Spleen (tissue), 11 donors: ENCODE data around the gene CFAP69. TPM values are rescaled to one million over a fixed set of nuclear protein-coding genes. Genes with fewer than 3 reads are reported as not detected.

ENCODE experiments used
- DNase-seq: peaks from one replicate; pipeline ENCODE4 v3.0.0-alpha.2; 2020
- H3K27ac ChIP-seq, 8 donors: fragments of 200-600 bp; sonication (generic) in 7 of 8; 1 replicate in 4 of 8; 2 replicates in 4 of 8; pipeline versions ENCODE4 v1.5.0 to v1.8.0; 2016 to 2021; ENCODE audit warnings: inconsistent platforms in 4 of 8, mild to moderate bottlenecking in 4 of 8, moderate library complexity in 1 of 8
- H3K27me3 ChIP-seq, 7 donors: fragments of 200-600 bp; sonication (generic) in 6 of 7; replicated peaks in 1 of 7; 1 replicate in 4 of 7; 2 replicates in 3 of 7; pipeline versions ENCODE4 v1.5.0 to v1.8.0; 2016 to 2021; ENCODE audit warnings: inconsistent platforms in 3 of 7, mild to moderate bottlenecking in 1 of 7
- H3K36me3 ChIP-seq, 6 donors: fragments of 200-600 bp; sonication (generic) in 5 of 6; 1 replicate in 4 of 6; 2 replicates in 2 of 6; pipeline versions ENCODE4 v1.5.0 to v1.8.0; 2016 to 2021; ENCODE audit warnings: inconsistent platforms in 2 of 6
- H3K4me1 ChIP-seq, 6 donors: fragments of 200-600 bp; sonication (generic) in 5 of 6; 1 replicate in 3 of 6; 2 replicates in 3 of 6; pipeline versions ENCODE4 v1.5.0 to v1.8.0; 2016 to 2021; ENCODE audit warnings: inconsistent platforms in 3 of 6
- H3K4me3 ChIP-seq, 8 donors: fragments of 200-600 bp; sonication (generic) in 7 of 8; 1 replicate in 4 of 8; 2 replicates in 4 of 8; pipeline versions ENCODE4 v1.5.0 to v1.8.0; 2016 to 2021; ENCODE audit warnings: inconsistent platforms in 4 of 8, mild to moderate bottlenecking in 4 of 8, moderate library complexity in 2 of 8
- H3K9me3 ChIP-seq, 8 donors: fragments of 200-600 bp; sonication (generic) in 7 of 8; 1 replicate in 4 of 8; 2 replicates in 4 of 8; pipeline versions ENCODE4 v1.5.0 to v1.8.0; 2016 to 2021; ENCODE audit warnings: inconsistent platforms in 4 of 8
- CTCF ChIP-seq, 11 experiments: fragments of 200-600 bp in 7 of 11; fragments of 450-650 bp in 4 of 11; sonication (generic) in 4 of 11; IDR thresholded peaks in 8 of 11; conservative IDR thresholded peaks in 3 of 11; 1 replicate in 7 of 11; 2 replicates in 4 of 11; pipeline versions ENCODE4 v1.4.0 to v1.8.0; 2016 to 2021; ENCODE audit warnings: antibody characterized with exemption in 11 of 11, inconsistent platforms in 4 of 11, mild to moderate bottlenecking in 1 of 11
- POLR2A ChIP-seq, 3 donors: fragments of 450-650 bp; IDR thresholded peaks; one replicate each; pipeline ENCODE4 v1.5.1; 2017; ENCODE audit warnings: antibody characterized with exemption in 3 of 3, mild to moderate bottlenecking in 1 of 3
- POLR2AphosphoS5 ChIP-seq, 3 donors: sonication (generic); formaldehyde crosslinking; IDR thresholded peaks; one replicate each; pipeline ENCODE4 v1.5.1; 2017; ENCODE audit warnings: antibody characterized with exemption in 3 of 3
- WGBS, 5 donors: extraction: QIAGEN DNeasy Blood & Tissue Kit in 3 of 5; methylation state at CpG; one replicate each; pipeline versions ENCODE4 v1.1.5 to v1.1.7; 2013 to 2018; 5-methylcytosine and 5-hydroxymethylcytosine counted together
- intact Hi-C: fragments of 100-400 bp; cut with DNase I; formaldehyde crosslinking; loops from one replicate; pipeline ENCODE4 v1.15.0; 2023; ENCODE audit warnings: low total_unique reads
- polyA plus RNA-seq, 3 donors: library from polyadenylated mRNA; stranded (reverse); fragments of 200-250 nt; gene quantifications; one replicate each; pipeline ENCODE4 v1.2.1, GENCODE V29; 2013
- total RNA-seq, 7 donors: library from RNA; depleted of rRNA in 3 of 7; stranded (reverse); fragments of >200 nt in 3 of 7; fragmentation: NEBNext Ultra II Directional in 4 of 7; extraction: Animal tissue kit (Norgen Biotek cat#: 25700) in 4 of 7; gene quantifications; one replicate each; pipeline versions ENCODE4 v1.1.0 to v1.2.1, GENCODE V29; 2016 to 2021
- donor health status: healthy with polysubstance abuse.
- donor health status: DM: no; HTN: no; CAD: no; lungs with moderate emphysema.
- donor health status: DM: no; HTN: no; CAD: no.
- donor health status: Bipolar disorder and iron deficiency.
- donor health status: healthy.
- donor health status: DM: no; HTN: no; CAD: no.
- donor health status: DM: yes; HTN: yes; CAD: no.

CFAP69 gene
- total and polyA plus RNA-seq, 10 donors, result 1.0 to 15.8 (median 7.4) TPM

- Histone ChIP-seq H3K4me1 (peaks cover 0 to 8% (median 4%) of the 10 kb centered on the region in 6 donors), H3K9me3 (no peaks in the 10 kb centered on the region), H3K36me3 (no peaks in the 10 kb centered on the region), H3K27ac (no peak overlapping the region), H3K4me3 (no peak overlapping the region), H3K27me3 (peaks cover 0 to 22% (median 3%) of the 10 kb centered on the region in 7 donors)
- TF ChIP-seq POLR2A (IDR thresholded peaks at IDR 0.05), result no peak
- no peak for TF ChIP-seq POLR2AphosphoS5 (IDR thresholded peaks at IDR 0.05)
- intact Hi-C loops, result no loop called here
- WGBS, 5 donors, result 72 to 89% (median 81%) methylated on average over 2 of the region's 2 CpGs
- no peak for DNase-seq
Measured at GRCh38 chr7:90216771-90217170, 28.2 kb upstream of the CFAP69 start.

- Histone ChIP-seq H3K27me3 (no peaks in the 10 kb centered on the region), H3K36me3 (no peaks in the 10 kb centered on the region), H3K27ac (no peak overlapping the region), H3K9me3 (no peaks in the 10 kb centered on the region), H3K4me3 (no peak overlapping the region), H3K4me1 (no peaks in the 10 kb centered on the region)
- no peak for DNase-seq
- intact Hi-C loops, result no loop called here
- no peak for TF ChIP-seq CTCF (IDR thresholded peaks at IDR 0.05 in 8 of 11, conservative IDR thresholded peaks at IDR 0.05 in 3 of 11)
- no peak for TF ChIP-seq POLR2A (IDR thresholded peaks at IDR 0.05)
- no peak for TF ChIP-seq POLR2AphosphoS5 (IDR thresholded peaks at IDR 0.05)
Measured at GRCh38 chr7:90222390-90222789, 22.6 kb upstream of the CFAP69 start.

GRCh38 chr7:90222811-90223725, 21.9 kb upstream of the CFAP69 start:
- Histone ChIP-seq H3K27me3 (no peaks in the 10 kb centered on the region), H3K36me3 (no peaks in the 10 kb centered on the region), H3K4me1 (no peaks in the 10 kb centered on the region), H3K27ac (no peak overlapping the region), H3K9me3 (no peaks in the 10 kb centered on the region), H3K4me3 (no peak overlapping the region)
- WGBS, 5 donors, result 90 to 94% (median 92%) methylated on average over 5 of the region's 5 CpGs
- DNase-seq, result no peak
- TF ChIP-seq POLR2AphosphoS5 (IDR thresholded peaks at IDR 0.05) (no peak), CTCF (IDR thresholded peaks at IDR 0.05 in 8 of 11, conservative IDR thresholded peaks at IDR 0.05 in 3 of 11) (no peak), POLR2A (IDR thresholded peaks at IDR 0.05) (no peak)
- intact Hi-C loops, result no loop called here

GRCh38 chr7:90224195-90224594, 20.8 kb upstream of the CFAP69 start:
- H3K9me3 ChIP-seq, result no peaks in the 10 kb centered on the region
- no peak overlapping the region for H3K4me3 ChIP-seq
- intact Hi-C loops, result no loop called here
- WGBS, 5 donors, result 55 to 68% (median 58%) methylated on average over 3 of the region's 3 CpGs
- H3K27me3 ChIP-seq, result no peaks in the 10 kb centered on the region
- DNase-seq, result no peak
- no peak overlapping the region for H3K27ac ChIP-seq
- TF ChIP-seq CTCF (IDR thresholded peaks at IDR 0.05 in 8 of 11, conservative IDR thresholded peaks at IDR 0.05 in 3 of 11) (no peak), POLR2A (IDR thresholded peaks at IDR 0.05) (no peak), POLR2AphosphoS5 (IDR thresholded peaks at IDR 0.05) (no peak)
- H3K36me3 ChIP-seq, result no peaks in the 10 kb centered on the region
- H3K4me1 ChIP-seq, result no peaks in the 10 kb centered on the region
